GM19240 (cell line): ENCODE data around the gene CCDC92.
"Not testable (repeated sequence)": the region's sequence is repeated elsewhere in the genome, so short reads cannot be mapped to it uniquely, and the experiment has no call there.

Experiments
- DNase-seq: peaks from one replicate; pipeline ENCODE4 v3.0.0; 2011; ENCODE audit warnings: low spot score; ENCODE audit not compliant: insufficient read length

Gene CCDC92

GRCh38 chr12:123950476-123951349 is 21.9 kb downstream of the CCDC92 start:
- DNase-seq = no peak

GRCh38 chr12:123949770-123950165 is 22.9 kb downstream of the CCDC92 start:
- no peak for DNase-seq

- DNase-seq = no peak
These were observed 23.5 kb downstream of the CCDC92 start for GRCh38 chr12:123948796-123949769.

DNA sequence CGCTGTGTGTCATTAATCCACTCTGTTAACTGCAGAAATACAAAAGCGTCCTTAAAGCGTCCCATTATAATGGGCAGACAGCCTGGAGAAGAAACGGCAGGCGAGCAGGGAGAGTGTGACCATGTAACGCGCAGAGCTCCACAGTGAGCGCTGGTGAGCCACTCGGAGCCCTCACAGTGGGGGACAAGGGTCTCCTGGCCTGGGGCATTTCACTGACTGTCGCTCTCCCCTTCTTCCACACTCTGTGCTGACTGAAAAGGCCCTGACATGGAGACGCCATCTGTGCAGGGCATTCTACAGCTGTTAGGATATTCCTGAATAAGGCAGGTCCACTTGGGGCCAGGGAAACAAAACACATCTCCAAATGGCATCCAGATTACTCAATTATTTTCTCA is 24.2 kb downstream of the CCDC92 start:
- DNase-seq = no peak

- not testable (repeated sequence) for DNase-seq
These were observed 25.1 kb downstream of the CCDC92 start for GRCh38 chr12:123947531-123947930.

DNA sequence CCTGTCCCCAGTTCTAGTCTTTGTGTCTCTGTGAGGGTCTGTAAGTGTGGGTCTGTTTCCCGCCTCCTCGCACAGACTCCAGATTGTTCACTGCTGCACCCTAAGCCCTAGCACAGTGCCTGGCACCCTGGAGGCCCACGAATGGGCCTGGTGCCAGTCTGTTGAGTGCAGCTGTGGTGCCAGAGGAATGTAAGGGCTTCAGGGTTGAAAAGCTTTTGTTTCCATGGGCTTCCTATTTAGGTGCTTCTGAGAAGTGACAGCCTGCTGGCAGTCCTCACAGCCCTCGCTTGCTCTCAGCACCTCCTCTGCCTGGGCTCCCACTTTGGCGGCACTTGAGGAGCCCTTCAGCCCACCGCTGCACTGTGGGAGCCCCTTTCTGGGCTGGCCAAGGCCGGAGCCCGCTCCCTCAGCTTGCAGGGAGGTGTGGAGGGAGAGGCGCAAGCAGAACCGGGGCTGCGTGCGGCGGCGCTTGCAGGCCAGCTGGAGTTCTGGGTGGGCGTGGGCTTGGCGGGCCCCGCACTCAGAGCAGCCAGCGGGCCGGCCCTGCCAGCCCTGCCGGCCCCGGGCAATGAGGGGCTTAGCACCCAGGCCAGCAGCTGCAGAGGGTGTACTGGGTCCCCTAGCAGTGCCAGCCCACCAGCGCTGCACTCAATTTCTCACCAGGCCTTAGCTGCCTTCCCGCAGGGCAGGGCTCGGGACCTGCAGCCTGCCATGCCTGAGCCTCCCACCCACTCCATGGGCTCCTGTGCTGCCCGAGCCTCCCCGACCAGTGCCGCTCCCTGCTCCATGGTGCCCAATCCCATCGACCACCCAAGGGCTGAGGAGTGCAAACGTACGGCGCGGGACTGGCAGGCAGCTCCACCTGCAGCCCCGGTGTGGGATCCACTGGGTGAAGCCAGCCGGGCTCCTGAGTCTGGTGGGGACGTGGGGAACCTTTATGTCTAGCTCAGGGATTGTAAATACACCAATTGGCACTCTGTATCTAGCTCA is 25.8 kb downstream of the CCDC92 start:
- not testable (repeated sequence) for DNase-seq

- no peak for DNase-seq
These were observed 26.5 kb downstream of the CCDC92 start for GRCh38 chr12:123946152-123946515.

DNA sequence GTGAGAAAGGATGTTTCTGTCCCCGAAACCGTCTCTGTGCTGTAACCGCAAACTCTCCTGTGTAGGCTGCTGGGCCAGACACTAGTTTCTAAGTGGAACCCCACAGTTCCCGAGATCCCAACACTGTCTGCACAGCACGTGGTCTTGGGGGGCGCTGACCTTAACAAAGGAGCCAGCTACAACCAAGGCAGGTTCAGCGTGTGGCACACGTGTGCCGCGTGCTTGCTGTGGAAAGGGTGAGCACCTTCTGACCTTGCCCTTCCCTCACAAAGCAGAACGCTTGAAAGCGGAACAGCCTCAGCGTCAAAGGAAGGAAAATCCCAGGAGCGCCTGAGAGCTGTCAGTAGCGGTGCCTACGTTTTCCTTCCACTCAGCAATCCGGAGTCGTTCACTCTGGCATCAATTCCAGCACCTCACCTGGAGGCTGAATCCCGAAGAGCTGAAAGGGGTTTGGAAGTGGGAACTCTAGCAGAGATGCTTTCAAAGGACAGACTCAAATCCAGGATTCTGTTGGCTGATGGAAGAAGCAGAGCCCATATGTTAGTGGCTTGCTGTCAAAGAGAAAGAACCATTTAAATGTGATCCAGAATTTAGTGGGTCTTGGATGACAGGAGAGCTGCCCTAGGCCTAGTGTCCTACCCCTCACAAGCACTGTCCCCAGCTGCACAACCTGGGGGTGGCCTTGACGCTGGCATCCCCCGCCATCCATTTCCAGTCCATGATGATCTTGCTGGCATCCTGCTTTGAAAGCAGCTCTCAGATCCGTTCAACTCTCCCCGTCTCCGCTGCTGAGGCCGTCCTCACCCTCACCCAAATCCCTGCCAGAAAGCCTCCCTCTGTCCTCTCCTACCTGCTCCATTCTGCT is 27.1 kb downstream of the CCDC92 start:
- DNase-seq = no peak

GRCh38 chr12:123944696-123945095 is 27.9 kb downstream of the CCDC92 start:
- no peak for DNase-seq

- no peak for DNase-seq
These were observed 28.8 kb downstream of the CCDC92 start for GRCh38 chr12:123943816-123944215.

DNA sequence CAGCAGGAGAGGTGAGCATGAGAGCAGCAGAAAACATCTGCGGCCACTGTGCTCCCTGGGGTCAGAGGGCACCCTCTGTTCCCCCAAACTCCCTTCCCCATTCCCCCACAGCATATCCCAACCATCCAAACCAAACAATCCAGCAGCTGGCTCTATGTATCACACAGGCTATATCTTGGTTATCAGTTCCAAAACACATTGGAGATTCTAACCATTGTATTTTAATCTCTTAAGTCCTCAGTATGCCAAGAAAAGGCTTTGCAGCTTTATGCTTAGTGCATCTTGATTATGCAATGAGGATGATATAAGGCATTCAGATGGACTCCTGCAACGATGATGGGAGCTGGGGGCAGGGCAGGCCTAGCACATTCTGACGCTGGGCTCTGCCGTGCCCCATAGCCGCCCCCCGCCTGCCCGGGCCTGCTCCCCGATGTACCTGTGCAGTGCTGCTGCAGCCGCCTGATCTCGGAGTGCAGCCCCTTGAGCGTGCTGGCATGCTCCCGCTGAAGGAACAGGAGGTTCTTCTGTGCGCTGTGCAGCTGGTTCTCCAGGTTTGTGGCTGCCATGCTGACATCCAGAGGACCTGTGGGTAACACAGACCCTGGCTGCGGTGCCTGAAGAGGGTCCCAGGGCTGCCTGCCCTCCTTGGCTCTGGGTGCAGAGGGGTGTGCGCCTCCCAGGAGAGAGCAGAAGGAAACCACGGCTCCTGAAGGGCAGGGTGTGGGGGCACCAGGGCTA is 29.6 kb downstream of the CCDC92 start:
- no peak for DNase-seq

DNA sequence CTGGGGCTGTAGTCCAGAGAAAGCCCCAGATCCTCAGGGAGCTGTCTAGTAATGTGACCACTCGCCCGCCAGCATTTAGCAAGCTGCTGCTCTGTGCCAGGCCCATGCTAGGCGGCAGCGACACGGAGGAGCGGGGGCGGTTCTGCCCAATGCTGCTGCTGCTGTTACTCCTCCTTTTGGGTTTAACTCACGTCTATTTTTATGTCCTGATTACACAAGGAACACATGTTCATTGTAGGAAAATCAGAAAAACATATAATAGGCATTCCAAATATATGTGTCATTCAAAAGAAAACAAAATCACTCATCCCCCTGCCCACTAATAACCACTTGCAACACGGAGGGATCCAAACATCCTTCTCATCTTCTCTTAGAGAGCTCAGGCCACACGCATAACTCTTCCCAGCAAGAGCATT is 30.4 kb downstream of the CCDC92 start:
- DNase-seq = no peak

DNA sequence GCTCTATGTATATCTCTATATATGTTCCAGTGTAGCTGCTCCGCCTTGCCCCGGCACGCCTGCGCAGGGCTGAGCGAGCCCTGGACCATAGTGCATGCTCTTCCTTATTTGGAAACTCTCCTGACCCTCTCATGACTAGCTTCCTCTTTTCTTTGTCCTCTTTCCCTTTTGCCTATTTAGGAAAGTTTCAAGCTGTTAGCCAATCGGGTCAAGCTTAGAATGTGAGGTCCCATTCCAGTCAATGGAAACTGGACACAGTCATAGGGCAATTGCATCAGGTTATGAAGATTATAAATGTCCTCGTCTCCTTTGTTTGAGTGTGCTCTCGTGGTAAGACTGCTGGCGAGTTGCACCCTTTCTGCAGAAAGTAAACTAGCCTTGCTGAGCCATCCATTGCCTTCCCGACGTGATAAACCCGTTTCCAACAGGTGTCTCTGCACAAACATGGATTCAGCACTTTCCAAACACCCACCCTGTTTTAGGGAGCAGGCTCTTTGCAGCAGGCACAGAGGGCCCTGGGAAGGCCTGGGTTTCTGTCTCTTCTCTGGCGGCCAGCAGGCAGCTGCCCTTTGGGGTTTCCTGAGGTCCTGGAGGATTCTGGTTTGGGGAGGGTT is 30.9 kb downstream of the CCDC92 start:
- no peak for DNase-seq

DNA sequence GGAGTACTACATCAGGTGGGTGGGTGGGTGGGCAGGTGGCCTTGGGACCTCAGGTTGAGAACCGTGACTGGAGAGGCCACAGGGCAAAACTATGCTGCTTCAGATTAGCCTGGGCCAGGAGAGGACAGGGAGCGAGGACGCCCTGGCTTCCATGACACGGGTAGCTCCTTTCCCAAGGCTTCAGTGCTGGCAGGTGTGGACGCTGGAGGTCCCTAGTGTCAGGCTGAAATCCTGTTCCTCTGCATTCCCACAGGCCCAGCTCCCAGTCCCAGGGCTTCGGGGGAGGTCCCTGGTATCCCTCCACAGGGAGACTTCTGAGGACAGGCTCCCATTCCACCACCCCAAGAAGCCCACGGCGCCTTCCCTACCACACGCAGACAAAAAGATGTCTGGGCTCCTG is 31.6 kb downstream of the CCDC92 start:
- DNase-seq = no peak

- DNase-seq = no peak
These were observed 32.0 kb downstream of the CCDC92 start for GRCh38 chr12:123940627-123940966.

DNA sequence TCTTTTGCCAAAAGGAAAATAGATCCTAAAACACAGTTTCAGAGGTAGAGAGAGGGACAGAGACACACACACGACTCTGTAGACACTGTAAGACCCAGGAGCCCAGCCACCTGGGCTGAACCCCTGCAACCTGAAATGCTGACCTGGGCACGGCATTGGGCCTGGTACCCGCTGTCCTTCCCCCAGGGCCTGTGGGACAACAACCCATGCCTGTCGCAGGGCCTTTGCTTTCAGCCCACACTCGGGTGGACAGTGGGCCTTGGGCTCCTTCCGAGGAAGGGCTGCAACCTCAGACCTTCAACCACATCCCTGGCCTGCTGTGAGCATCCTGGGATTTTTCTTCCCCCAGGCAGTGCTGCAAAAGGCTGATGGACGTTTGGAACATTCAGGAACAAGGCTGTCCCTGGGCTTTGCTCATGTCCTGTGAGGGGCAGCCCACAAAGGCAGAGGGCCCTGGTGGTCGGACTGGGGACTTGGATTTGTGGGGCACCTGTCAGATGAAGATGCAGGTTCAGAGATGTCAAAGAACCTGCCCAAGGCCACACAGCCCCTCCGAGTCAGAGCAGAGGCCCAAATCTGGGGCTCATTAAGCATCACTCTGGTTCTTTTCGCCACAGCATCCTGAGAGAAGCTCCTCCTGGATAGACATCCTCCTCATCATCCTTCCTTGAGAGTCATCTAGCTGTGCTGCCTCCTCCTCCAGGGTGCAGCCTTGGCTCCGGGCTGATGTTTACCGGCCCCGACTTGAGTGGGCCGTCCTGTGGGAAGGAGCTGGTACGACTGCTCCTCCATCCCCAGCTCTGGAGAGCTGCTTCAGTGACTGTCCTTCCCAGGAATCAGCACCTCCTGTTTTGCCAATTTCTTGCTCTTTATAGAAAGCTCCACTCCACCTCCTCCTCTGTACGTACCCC is 32.7 kb downstream of the CCDC92 start:
- no peak for DNase-seq

DNA sequence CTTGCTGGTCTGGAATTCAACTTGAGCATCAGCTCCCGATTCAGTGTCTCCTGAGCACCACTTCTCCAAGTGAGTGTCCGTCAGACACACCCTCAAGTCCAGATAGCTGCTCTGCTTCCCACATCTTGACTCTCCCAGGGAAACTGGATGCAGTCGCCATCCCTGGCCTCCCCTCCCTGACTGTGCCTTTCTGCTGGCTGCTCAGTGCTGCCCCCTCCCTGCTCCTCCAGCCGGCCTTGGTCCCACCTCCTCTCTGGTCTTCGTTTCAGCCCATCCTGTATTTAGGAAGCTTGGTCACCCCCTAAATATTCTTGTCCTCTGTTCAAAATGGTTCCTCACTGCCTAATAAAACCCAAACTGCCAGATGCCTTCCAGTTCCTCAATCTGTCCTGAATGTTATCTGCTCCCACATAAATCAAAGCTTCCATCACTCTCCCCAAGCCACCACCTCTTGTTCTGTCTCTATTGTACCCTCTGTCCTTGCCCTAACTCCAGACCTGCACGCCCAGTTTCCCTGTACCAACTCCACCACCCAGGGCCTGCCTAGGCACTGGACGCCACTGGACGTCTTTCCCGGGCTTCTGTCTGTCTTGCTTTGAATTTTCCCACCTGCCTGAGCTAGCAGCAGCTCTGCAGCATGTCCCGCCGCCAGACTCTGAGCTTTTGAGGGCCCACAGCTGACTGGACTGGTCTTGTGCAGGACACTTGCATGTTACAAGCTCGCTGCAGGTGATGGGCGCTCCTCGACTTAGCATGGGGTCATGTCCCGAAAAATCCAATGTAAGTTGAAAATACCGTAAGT is 33.8 kb downstream of the CCDC92 start:
- no peak for DNase-seq
